KOPT-K1 (cell line): ENCODE measurements around the gene LSM10.
A peak's percentile ranks its signal among the peaks of the same experiment; 100 is the strongest.

Source experiments
- H3K27ac ChIP-seq: fragments of 200-600 bp; sonication (generic); 2 replicates; pipeline ENCODE4 v1.5.1; 2016; ENCODE audit warnings: antibody characterized with exemption, mild to moderate bottlenecking, low read depth, low read length; ENCODE audit not compliant: poor library complexity, severe bottlenecking
- H3K36me3 ChIP-seq: fragments of 200-600 bp; sonication (generic); 2 replicates; pipeline ENCODE4 v1.5.1; 2017; ENCODE audit warnings: antibody characterized with exemption, mild to moderate bottlenecking, low read length, moderate library complexity; ENCODE audit not compliant: insufficient read depth
- H3K9me3 ChIP-seq: fragments of 200-600 bp; sonication (generic); 2 replicates; pipeline ENCODE4 v1.5.1; 2017; ENCODE audit warnings: antibody characterized with exemption, low read length, mild to moderate bottlenecking; ENCODE audit not compliant: insufficient read depth, poor library complexity, severe bottlenecking

LSM10 gene

DNA sequence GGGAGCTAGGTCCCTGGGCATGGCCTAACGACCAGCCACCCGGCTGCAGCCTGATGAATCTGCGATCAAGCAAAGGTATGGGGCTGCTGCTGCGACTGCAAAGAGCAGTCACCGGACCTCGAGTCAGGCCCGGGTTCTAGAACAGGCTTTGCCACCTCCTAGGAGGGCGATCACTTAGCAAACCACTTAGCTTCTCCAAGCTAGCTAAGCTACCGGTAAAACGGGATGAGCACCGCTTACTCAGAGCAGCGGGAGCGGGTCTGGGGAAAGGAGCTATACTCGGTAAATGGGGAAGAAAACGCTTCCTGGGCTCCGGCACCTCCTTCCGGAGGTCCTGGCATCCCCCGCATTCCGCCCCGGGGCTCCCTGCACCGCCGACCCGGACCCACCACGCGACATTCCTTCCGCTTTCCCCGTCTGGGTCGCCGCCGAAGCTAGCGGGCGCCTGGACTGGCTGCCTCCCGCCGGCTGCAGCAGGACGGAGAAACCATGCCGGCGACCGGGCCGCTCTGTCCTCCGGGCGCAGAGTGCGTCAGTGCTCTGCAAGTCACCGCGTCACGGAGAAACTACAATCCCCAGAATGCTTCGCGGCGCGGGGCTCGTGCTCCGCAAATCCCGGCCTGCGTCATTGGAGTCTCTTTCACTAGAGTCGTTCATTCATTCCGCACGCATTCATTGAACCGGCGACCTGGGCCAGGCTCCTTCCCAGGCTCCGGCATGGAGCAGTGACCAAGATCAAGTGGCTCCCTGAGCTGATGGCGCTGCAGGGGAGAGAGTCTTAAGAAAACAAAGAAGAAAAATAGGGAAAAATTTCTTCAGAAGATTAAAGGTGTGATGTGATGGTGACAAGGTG lies at the start of gene LSM10:
TSS of gene LSM10 (minus strand) at position 531 of the 853 bp plus-strand sequence. CDS start 3,779 bp downstream, outside the sequence.
- Histone ChIP-seq H3K27ac (peak within 1 kb of the TSS; percentile 65), H3K9me3 (no peaks in the 10 kb centered on the region), H3K36me3 (peaks cover 17% of the 10 kb centered on the region)

DNA sequence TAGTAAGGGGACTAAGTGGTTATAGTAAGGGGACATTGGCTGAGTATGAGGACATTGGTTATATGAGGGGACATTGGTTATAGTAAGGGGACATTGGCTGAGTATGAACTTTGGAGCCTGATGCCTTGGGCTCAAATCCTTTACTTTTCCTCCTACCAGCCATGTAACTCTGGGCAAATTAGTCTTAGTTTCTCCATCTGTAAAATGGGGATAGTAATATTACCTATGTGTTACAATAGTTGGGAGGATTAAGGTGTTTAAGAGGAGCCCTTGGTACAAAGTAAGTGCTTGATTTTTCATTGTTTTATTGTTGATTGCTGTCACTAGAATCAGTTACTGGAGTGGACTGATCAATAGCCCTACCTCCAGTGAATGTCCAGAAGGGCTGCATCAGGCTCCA lies 49.7 kb upstream of the LSM10 start:
- H3K9me3 ChIP-seq, result no peaks in the 10 kb centered on the region
- H3K27ac ChIP-seq, result no peak overlapping the region
- H3K36me3 ChIP-seq, result no peaks in the 10 kb centered on the region

DNA sequence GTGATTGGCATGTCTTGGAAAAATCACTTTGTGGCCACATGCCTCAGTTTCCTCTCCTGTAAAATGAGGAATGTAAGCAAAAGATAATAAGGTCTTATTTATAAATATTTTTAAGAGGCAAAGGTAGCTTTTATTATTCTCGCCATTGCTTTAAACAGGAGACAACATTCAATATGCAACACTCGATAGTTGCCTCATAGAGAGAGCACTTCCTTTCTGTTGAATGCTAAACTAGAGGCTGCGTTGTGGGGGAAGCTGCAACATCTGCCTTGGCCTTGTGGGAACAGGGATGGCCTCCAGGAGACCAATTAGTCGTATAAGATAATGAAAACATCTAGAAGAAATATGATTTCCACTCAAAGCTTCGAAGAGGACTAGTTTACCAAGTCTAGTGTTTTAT lies 49.0 kb upstream of the LSM10 start:
- Histone ChIP-seq H3K27ac (no peak overlapping the region), H3K36me3 (no peaks in the 10 kb centered on the region), H3K9me3 (no peaks in the 10 kb centered on the region)

DNA sequence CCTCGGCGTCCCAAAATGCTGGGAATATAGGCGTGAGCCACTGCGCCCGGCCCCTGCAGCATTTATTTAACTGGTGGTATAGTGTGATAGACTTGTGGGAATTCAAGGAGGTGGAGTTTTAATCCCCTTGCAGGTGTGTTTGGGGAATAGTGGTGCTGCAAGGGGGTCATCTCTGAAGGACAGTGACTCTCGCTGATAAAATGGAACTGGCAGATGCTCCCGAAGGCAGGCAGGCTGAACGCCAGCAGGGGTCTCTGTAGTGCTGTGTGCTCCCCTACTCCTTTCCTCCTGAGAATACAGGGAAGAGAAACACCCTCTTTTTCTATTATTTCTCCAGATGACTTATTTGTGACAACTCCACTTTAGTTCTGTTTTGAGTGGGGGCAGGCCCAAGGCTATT lies 48.6 kb upstream of the LSM10 start:
- Histone ChIP-seq H3K27ac (no peak overlapping the region), H3K9me3 (no peaks in the 10 kb centered on the region), H3K36me3 (no peaks in the 10 kb centered on the region)

DNA sequence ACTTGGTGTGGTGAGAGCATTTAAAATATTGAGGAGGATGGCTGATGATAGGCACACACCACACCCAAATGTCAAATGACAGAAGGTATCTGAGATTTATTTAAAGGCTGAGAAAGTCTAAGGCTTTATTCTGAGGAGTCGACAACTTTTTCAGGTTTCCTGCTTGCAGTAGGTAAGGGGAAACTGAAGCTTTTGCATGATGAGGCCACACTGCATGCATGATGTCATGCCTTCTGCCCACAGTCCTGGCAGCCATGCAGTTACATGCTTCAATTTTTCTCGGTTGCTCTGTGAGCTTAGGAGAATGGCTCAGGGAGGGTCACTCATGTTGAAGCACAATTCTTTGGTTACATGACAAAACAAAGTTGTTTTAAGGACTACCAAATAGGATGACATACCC lies 45.6 kb upstream of the LSM10 start:
- no peaks in the 10 kb centered on the region for H3K36me3 ChIP-seq
- H3K27ac ChIP-seq, result no peak overlapping the region
- no peaks in the 10 kb centered on the region for H3K9me3 ChIP-seq

DNA sequence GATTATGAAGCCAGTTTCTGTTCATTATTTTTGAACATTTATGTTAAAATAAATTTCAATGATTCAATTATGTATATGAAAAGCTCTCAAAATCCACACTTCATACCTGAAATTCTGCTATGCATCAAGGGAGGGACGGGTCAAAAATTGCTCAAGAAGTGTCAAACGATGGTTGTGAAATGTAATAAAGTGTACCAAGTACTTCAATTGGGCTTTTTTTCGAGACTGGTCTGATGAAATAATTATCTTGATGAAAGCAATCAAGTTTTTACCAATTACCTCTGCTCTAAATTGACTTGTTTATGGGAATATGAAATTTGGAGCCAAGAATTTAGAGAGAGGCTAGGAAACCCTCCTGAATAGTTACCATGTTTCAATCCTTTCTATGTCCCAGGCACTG lies 44.6 kb upstream of the LSM10 start:
- Histone ChIP-seq H3K27ac (no peak overlapping the region), H3K36me3 (no peaks in the 10 kb centered on the region), H3K9me3 (no peaks in the 10 kb centered on the region)

DNA sequence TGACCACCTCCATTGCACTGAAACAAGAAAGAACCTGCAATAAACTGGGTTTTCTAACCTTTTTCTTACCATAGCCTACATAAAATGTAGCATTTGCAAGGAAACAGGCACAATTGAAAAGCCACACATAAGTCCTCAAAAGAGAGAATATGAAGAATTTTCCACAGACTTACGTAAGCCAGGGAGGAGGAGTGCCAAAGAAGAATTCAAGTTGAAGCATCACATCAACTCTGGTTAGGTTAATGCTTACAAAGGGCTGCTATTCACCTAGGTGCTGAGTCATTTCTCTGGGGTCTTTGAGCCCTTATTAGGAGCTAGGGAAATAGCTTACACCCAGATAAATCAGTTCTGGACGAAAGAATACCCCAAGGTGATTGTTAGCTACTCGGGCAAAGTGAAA lies 42.9 kb upstream of the LSM10 start:
- no peak overlapping the region for H3K27ac ChIP-seq
- no peaks in the 10 kb centered on the region for H3K36me3 ChIP-seq
- no peaks in the 10 kb centered on the region for H3K9me3 ChIP-seq

DNA sequence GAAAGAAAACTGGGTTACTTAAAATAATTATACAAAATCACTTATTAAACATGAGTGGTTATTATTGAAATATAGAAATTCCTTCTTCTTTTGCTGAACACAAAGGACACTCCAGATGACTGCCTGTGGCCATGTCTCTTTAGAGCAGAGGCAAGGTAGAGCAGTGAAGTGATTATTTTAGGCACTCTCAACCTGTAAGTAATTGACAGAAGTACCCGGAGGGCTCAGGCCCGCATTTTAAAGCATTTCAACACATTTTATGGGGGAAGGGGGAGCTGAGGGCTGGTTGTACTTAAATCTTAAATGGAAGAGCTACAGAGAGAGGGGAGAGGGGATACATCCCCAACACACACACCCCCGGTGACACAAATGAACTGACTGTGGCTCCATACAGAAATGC lies 42.3 kb upstream of the LSM10 start:
- Histone ChIP-seq H3K27ac (no peak overlapping the region), H3K36me3 (no peaks in the 10 kb centered on the region), H3K9me3 (no peaks in the 10 kb centered on the region)

DNA sequence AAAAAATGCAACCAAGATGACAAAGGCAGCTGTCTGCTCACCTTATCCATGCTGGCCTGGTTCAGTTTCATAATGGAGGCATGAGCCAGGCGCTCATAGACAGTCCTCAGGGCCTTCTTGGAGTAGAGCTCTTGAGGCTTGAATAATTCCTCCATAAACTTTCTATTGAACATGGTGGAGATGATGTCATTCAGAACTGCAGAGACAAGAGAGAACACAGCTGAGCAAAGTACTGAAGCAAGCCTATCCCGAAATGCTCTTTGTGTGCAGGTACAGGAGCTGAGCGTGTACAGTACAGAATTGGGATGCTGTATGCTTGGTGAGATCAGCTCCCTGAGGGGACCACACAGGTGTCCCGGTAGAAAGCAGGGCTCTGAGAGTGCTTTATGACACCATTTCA lies 41.0 kb upstream of the LSM10 start:
- H3K9me3 ChIP-seq, result no peaks in the 10 kb centered on the region

DNA sequence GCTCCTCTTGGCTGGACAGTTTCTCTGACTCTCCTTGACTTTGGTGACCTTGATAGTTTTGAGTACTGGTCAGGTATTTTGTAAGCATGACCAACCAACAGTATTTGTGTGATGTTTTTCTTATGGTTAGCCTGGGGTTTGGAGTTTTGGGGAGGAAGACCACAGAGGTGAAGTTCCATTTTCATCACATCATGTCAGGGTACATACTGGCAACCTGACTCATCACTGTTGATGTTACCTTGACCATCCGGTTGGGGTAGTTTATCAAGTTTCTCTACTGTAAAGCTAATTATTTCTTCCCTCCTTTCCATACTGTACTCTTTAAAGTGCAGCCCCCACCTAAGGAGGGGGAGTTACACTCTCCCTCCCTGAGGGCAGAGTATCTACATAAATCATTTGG lies 39.1 kb upstream of the LSM10 start:
- Histone ChIP-seq H3K27ac (no peak overlapping the region), H3K9me3 (no peaks in the 10 kb centered on the region), H3K36me3 (no peaks in the 10 kb centered on the region)

More for the DNA sequence above, 41.0 kb upstream of the LSM10 start:
- H3K27ac ChIP-seq, result no peak overlapping the region
- H3K36me3 ChIP-seq, result no peaks in the 10 kb centered on the region

DNA sequence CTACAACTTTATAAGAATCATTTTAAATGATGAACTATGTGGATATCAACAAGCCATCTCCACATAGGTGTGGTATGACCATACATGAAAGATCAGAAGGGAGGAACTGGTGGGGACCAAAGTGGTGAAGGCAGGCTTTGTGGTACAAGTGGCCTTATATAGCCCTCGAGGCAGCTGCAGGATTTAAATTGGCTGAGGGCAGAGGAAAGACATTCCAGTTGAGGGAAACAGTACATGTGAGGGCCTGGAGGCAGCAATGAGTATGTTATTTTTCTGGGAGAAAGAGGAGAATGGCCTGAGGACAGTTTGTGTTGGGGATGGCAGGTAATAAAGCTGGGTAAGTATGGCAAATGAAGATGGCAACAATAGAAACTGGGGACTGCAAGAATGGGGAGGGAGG lies 35.4 kb upstream of the LSM10 start:
- Histone ChIP-seq H3K36me3 (no peaks in the 10 kb centered on the region), H3K9me3 (no peaks in the 10 kb centered on the region), H3K27ac (no peak overlapping the region)

DNA sequence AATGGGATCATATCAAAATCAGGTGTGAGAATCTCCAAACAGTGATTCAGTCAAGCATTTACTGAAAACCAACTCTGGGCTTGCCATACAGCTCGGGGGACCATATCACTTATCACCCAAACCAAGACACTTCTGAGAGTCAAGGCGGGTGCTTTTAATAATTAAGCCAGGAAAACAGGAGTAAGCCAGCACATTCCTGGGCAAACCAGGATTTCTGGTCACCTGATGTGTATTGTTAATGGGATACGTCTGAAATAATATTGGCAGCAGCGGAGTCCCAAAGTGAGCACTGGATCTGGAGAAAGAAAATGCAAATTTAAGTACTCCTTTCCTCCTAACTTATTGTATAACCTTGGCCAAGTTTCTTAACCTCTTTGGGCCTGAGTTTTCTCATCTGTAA lies 34.9 kb upstream of the LSM10 start:
- Histone ChIP-seq H3K9me3 (no peaks in the 10 kb centered on the region), H3K27ac (no peak overlapping the region), H3K36me3 (no peaks in the 10 kb centered on the region)

DNA sequence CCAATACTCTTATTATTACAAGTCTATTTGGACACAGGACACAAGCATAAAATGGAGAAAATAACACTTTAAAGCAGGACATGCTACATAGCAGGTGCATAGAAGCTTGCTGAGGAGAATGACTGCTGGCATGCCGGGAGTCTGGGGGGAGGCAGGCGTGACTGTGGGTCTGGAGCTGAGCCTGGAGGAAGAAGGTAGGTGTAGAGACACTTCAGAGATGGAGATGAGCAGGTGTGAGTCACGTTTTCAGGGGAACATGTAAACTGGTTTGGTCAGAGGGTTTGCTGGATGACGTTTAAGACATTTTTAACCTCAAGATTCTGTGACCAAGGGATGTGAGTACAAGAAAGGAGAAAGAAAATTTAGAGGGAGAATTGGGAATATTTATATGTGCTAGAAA lies 28.1 kb upstream of the LSM10 start:
- Histone ChIP-seq H3K9me3 (no peaks in the 10 kb centered on the region), H3K36me3 (no peaks in the 10 kb centered on the region), H3K27ac (no peak overlapping the region)

DNA sequence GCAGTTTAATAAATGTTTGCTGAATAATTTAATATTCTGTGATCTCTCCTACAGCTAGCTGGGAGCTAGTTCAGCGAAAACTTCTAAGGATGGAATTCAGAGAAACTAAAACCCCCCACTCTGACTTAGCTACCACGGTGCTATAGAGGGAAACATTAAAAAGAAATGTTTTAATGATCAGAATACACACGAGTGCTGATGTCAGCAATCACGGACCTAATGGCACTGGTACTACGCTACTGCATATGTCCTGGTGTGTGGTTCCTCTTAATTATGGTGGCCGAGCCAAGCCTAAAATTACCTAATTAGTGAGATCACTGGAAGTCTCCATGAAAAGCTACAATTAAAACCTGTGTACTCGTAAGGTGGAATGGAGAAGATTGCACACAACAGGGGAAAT lies 23.9 kb upstream of the LSM10 start:
- Histone ChIP-seq H3K9me3 (no peaks in the 10 kb centered on the region), H3K27ac (no peak overlapping the region), H3K36me3 (no peaks in the 10 kb centered on the region)

DNA sequence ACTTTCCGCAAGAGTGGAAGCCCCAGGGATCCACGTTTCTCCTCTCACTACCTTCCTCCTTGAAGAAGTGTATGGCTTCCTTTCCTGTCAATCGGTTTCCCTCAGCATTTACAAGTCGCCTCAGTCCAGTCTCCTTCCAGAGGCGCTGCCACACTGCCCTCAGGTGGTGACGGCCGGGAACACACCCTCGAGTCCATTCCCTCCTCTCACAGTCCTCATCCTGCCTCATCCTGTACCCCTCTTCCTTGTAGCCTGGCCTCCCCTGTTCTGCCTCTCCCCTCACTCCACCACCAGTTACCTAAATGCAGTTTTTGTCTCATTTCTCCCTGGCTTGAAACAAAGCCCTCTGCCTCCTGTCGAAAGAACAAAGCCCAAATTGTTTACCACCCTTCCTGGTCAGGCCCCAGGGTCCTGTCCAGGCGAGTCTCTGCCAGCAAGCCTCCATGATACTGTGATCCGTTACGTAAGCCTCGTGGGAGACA lies 23.2 kb upstream of the LSM10 start:
- H3K36me3 ChIP-seq, result no peaks in the 10 kb centered on the region
- no peak overlapping the region for H3K27ac ChIP-seq

DNA sequence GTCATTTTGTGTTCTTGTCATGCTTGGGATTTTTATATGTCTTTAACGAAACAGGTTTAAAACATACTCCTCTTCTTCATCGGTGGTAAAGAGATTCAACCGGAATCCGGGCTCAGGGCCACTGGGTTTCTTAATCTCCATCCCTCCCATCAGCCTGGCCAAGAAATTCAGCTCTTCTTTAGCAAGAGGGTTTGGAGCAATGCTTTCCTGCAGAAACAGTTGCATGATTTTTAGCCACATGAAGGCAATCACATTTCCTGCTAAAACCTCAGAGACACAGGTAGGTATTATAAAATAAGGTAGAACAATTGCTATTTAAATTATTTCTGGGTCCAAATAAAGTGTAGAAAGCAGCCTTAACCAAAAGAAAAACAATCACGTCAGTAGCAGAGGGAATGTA lies 22.7 kb upstream of the LSM10 start:
- Histone ChIP-seq H3K36me3 (no peaks in the 10 kb centered on the region), H3K9me3 (no peaks in the 10 kb centered on the region), H3K27ac (no peak overlapping the region)

More for the DNA sequence above, 23.2 kb upstream of the LSM10 start:
- H3K9me3 ChIP-seq, result no peaks in the 10 kb centered on the region
